ENCODE measurements around the gene HMGCL.
"Not testable (repeated sequence)": the region's sequence is repeated elsewhere in the genome, so short reads cannot be mapped to it uniquely, and the experiment has no call there.

The HMGCL gene

DNA sequence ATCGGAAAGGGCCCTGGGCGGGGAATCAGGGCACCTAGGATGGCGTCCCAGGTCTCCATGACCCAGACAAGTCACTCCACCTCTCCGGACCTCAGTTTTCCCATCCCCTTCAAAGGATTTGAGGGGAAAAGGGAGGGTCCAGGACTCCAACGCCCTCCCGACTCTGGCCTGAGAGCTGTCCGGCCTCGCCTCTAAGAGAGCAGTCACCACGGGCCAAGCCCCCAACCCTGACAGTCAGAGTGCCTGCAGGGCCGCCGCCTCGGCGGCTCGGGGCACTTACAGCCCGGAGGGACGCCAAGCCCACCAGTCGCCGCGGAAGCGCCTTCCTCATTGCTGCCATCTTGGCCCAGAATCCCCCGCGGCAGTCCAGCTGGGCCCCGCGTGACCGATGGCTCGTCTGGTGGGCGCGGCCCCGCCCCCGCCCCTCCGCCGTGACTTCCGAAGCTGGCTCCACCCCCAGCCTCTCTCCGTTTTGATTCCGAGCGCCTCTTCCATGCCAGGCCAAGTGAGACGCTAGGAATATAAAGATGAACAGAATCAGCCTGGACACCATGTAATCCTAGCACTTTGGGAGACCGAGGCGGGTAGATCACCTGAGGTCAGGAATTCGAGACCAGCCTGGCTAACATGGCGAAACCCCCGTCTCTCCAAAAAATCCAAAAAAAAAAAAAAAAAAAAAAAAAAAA, at the start of gene HMGCL:
Gene HMGCL (minus strand): TSS at position 354 of the 686 bp plus-strand sequence. CDS start 14 bp downstream, at position 340.
- FAIRE-seq: peak; percentile 40

DNA sequence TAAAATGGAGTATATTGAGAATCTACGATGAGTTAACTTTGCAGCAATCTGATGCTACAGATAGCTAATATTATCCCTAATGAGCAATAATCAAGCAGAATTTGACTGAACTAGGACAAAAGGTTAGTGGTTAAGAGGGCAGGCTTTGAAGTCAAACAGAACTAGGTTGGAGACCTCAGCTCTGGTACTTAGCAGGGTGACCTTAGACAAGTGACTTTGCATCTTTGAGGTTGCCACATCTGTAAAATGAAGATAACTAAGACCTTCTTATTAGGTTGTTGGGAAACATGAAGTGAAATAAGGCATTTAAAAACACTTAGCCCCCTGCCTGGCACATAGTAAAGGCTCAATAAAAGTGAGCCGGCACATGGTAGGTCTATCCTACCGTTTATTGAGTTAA, 47.2 kb upstream of the HMGCL start:
- FAIRE-seq: no peak

DNA sequence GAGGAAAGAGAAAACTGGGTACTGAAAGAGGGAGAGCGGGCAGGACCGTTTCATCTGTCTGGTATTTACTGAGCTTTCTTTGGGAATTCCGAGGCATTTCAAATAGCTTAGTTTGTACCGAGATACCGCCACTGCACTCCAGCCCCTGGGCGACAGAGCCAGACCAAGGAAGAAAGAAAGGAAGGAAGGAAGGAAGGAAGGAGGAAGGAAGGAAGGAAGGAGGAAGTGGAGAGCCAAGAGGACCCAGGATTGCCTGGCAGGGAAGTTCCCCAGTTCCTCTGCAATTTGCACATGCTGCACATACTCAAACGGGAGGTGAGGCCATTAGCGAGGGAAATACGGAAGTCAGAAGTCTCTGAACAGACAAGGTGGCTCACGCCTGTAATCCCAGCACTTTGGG, 43.8 kb upstream of the HMGCL start:
- no peak for FAIRE-seq

DNA sequence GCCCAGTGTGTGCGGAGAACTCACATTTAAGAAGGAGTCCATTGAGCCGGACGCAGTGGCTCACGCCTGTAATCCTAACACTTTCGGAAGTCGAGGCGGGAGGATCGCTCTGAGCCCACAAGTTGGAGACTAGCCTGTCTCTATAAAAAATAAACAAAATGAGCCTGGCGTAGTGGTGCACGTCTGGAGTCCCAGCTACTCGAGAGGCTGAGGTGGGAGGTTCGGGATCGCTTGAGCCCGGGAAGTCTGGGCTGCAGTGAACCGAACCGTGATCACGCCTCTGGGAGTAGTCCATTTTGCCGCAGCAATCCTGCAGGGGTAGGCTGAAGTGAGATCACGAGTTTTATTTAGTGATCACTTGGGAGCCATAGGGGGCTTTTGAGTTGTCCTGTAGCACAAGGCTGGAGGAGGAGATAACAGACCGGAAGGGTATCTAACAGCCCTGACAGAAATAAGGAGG, 43.4 kb upstream of the HMGCL start:
- no peak for FAIRE-seq

DNA sequence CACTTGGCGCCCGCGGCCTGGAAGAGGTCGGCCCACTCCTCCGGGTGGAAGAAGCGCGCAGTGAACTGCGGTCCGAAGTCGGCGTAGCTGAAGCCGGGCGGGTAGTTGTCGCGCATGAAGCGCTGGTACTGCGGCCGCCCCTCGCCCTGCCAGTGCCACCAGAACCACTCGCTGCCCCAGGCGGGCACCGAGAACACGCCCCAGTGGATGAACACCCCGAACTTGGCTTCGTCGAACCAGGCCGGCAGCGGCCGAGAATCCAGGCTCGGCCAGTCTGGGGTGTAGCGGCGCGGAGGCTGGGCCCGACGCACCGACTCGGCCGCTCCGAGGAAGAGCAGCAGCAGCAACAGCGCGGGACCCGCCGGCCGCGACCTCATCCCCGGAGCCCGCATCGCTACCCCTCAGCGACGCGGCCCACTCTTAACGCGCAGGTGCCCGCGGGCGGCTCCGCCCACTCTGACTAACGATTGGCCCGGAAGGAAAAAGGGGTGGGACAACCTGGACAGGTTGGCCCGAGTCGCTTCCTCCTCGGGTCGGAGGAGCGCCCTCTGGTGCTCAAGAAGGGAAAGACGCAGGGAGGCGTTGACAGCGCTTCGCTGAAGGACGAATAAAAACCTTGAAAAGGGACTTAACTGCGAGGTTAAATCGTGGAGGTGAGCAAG, 42.8 kb upstream of the HMGCL start, which contains the start of gene FUCA1:
Gene FUCA1 (minus strand): TSS at position 396 of the 662 bp plus-strand sequence. CDS start 4 bp downstream, at position 392.
- FAIRE-seq: peak; percentile 65

DNA sequence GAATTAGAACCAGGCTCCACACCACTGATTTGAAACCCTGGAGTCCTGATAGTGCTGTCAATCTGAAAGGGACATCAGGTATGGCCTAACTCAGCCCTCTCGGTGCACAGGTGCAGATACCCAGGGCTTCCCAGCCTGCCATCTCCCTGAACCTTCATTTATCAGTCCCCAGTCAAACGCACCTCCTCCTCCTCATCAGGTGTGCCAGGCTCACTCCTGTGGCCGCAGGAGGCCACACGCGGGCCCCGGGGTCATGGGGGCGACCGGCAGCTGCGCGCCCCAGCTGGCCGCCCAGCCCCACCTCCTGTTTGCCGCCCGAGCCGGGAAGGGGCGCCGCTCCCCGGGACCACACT, 42.3 kb upstream of the HMGCL start:
- FAIRE-seq: no peak

DNA sequence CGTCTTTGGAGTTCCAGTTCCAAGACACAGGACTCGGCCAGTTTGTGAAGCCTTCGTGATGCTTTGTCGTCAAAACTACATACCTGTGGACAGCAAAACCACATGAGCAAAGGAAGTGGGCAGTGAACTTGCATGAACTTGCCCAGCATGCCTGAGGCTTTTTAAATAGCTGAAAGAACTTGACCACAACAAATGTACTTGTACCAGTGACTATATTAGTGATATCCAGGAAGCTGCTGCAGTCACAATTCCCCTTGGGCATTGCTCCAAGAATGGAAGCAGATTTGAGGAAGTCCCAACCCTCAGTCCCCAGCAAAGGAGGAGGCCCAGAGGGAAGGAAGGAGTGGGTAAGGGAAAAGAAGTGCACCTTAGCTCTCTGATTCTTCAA, 40.3 kb upstream of the HMGCL start:
- FAIRE-seq: no peak

DNA sequence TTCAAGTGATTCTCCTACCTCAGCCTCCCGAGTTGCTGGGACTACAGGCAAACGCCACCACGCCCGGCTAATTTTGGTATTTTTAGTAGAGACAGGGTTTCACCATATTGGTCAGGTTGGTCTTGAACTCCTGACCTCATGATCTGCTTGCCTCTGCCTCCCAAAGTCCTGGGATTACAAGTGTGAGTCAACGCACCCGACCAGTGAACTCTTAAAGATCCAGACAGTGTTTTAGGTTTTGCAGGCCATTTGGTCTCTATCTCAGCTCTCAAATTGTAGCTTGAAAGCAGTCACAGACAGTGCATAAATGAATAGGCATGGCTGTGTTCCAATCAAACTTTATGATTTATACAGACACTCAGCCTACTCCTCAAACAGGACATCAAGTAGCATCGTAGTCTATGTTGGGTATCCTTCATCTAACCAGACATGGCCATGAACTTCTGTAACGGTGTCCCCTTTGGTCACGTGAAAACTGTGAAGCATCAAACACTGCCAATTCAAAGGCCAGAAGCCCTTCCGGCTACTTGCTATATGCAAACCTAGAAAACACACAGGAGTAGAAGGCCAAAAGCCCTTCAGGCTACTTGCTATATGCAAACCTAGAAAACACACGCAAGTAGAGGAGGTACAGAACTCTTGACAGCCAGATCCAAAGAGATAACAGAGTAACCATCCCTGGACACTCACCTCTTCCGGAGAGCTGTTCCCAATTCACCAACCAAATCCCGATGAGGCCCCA, 39.7 kb upstream of the HMGCL start:
- FAIRE-seq: no peak

DNA sequence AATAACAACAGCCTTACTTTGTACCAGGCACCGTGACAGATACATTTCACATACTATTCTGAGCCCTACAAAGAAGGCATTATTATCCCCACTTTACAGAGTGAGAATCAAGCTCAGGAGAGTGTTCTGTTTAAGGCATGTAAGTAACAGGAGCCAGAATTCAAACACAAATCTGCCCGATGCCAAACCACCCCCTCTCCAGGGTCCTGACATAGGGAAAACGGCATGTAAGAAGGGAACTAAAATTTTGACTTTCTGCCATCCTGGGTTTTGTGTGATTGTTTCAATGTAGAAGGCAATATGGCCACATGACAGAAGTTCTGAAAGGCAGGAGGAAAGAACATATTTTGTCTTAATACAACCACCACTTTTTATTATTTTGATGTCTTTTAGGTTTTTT, 37.4 kb upstream of the HMGCL start:
- FAIRE-seq: no peak

DNA sequence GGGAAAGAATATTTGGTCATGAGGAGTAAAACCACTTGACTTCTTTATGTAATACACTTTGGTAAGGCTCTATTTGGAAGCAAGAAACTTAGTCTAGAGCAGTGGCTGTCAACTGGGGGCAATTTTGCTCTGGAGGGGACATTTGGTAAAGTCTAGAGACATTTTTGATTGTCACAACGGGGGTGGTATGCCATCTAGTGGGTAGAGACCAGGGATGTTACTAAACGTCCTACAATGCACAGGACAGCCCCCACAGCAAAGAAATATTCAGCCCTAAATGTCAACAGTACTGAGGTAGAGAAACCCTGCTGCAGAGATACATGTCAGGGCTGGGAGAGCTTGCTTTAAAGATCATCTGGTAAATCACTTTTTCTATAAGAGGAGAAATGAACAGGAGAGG, 29.3 kb upstream of the HMGCL start:
- FAIRE-seq: no peak

DNA sequence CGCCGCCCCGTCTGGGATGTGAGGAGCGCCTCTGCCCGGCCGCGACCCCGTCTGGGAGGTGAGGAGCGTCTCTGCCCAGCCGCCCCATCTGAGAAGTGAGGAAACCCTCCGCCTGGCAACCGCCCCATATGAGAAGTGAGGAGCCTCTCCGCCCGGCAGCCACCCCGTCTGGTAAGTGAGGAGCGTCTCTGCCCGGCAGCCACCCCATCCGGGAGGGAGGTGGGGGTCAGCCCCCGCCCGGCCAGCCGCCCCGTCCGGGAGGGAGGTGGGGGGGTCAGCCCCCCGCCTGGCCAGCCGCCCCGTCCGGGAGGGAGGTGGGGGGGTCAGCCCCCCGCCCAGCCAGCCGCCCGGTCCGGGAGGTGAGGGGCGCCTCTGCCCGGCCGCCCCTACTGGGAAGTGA, 27.9 kb upstream of the HMGCL start:
- not testable (repeated sequence) for FAIRE-seq

DNA sequence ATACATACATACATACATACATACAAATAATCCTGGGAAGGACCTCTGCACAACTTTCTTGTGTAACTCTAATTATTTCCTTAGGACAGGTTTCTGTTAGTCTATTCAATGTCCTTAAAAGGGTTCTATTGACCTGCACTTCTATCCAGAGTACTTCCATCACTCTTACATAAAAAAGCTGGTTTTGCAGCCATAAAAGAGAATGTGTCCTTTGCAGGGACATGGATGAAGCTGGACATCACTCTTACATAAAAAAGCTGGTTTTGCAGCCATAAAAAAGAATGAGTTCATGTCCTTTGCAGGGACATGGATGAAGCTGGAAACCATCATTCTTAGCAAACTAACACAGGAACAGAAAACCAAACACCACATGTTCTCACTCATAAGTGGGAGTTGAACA, 26.2 kb upstream of the HMGCL start:
- not testable (repeated sequence) for FAIRE-seq

DNA sequence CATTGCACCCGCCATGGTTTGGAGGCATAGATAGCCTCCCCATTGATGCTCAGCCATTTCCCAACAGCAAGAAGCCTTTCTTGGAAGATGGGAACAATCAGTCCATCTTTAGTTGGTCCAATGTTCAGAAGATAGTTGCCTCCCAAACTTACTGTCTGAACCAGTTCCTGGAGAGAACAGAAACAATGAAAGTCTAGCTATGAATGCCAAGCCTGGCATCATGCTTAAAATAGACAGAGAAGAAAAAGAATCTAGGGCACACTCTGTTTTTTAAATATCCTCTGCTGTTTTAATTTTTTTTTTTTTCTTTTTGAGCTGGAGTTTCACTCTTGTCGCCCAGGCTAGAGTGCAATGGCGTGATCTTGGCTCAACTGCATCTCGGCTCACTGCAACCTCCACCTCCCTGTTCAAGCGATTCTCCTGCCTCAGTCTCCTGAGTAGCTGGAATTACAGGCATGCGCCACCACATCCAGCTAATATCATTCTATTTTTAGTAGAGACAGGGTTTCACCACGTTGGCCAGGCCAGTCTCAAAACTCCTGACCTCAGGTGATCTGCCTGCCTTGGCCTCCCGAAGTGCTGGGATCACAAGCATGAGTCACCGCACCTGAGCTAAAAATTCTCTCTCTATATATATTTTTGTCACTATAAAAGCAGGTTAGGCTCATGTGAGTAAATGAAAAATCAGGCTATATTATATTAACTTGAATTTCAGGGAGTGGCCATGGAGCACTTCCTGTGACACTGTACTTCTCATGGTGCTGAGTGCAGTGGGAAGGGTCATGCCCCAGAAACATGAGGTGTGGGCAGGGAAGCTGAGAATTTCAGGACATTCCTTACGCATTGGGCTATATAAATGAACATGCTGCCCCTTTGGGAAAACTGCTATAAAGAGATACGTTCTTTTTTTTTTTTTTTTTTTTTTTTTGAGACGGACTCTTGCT, 23.7 kb upstream of the HMGCL start:
- no peak for FAIRE-seq

DNA sequence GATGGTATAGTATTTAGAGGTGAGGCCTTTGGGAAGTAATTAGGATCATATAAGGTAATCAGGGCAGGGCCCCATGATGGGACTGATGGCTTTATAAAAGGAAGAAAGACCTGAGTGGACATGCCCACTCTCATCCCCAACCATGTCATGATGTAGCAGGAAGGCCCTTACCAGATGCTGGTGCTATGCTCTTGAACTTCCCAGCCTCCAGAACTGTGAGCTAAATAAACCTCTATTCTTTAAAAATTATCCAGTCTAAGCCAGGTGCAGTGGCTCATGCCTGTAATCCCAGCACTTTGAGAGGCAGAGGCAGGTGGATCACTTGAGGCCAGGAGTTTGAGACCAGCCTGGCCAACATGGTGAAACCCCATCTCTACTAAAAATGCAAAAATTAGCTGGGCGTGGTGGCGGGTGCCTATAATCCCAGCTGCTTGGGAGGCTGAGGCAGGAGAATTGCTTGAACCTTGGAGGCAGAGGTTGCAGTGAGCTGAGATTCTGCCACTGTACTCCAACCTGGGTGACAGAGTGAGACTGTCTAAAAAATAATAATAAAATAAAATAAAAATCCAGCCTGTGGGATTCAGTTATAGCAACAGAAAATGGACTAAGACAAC, 22.4 kb upstream of the HMGCL start:
- not testable (repeated sequence) for FAIRE-seq

DNA sequence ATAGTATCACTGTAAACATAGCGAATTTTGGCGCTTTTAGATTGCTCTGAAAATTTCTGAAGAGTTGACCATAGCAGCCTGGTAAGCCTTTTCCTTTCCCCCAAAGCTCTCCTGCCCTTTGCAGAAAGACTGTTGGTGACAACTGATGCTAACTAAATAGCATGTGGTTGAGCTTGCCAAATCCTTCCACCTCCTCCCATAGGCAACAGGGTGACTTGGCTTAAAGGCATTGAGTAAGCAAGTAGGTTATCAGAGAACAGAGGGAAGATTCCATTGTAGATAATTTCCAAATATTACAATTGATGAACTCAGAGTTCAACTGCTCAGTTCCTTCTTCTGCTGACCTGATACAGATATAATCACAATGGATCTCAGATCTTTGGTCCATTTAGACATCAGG, 19.9 kb upstream of the HMGCL start:
- no peak for FAIRE-seq

DNA sequence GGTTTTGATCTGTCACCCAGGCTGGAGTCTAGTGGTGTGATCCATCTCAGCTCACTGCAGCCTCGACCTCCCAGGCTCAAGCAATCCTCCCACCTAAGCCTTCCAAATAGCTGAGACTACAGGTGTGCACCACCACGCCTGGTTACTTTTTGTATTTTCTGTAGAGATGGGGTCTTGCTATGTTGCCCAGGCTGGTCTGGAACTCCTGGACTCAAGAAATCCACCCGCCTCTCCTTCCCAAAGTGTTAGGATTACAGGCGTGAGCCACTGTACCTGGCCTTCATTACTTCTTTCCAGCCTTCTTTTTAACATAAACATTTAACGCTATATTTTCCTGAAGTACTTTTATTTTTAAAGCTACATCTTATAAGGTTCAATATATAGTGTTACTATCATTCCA, 18.4 kb upstream of the HMGCL start:
- no peak for FAIRE-seq

DNA sequence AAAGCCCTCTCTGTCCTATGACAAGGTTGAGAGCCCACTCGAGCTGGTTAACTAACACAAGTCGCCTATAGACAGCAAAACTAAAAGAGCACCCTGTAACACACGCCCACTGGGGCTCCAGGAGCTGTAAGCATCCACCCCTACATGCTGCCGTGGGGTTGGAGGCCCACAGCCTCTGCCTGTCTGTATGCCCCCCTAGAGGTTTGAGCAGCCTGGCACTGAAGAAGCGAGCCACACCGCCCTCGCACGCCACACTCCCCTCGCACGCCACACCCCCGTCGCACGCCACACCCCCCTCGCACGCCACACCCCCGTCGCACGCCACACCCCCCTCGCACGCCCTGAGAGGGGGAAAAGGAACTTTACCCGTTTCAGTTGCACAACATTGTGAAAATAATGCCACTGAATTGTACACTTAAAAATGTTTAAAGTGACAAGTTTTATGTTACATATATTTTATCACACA, 13.2 kb upstream of the HMGCL start:
- no peak for FAIRE-seq

DNA sequence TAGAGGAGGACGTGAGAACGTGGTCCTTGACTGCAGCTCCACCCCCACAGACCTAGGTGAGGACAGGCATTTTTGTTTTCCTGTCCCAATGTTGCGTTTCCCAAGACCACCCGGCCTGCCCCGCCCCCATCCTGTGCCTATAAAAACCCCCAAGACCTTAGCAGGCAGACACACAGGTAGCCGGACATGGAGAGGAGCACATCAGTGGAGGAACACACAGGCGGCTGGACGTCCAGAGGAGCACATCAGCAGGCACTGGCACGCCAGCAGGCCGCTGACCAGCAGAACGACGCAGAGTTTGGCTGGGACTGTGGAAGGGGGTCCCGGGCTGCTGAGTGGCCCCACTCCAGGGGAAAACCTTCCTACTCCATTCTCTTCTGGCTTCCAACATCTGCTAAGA, 12.7 kb upstream of the HMGCL start:
- no peak for FAIRE-seq

DNA sequence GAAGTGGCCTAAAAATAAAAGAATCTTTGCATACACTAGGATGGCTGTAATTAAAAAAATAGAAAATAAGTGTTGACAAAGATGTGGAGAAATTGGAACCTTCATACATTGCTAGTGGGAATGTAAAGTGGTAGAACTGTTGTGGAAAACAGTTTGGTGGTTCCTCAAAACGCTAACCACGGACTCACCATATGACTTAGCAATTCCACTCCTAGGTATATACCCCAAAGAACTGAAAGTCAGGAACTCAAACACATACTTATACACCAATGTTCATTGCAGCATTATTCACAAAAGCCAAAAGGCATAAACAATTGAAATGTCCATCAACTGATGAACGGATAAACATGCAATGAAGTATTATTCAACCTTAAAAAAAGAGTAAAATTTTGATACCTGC, 10.8 kb upstream of the HMGCL start:
- no peak for FAIRE-seq

DNA sequence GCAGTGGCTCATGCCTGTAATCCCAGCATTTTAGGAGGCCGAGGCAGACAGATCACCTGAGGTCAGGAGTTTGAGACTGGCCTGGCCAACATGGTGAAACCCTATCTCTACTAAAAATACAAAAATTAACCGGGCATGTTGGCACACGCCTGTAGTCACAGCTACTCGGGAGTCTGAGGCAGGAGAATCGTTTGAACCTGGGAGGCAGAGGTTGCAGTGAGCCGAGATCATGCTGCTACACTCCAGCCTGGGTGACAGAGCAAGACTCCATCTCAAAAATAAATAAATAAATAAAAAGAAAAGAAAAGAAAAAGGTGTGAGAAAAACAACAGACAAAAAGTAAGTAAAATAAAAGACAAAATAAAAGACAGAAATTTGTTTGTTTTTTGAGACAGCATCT, 8.9 kb upstream of the HMGCL start:
- not testable (repeated sequence) for FAIRE-seq

DNA sequence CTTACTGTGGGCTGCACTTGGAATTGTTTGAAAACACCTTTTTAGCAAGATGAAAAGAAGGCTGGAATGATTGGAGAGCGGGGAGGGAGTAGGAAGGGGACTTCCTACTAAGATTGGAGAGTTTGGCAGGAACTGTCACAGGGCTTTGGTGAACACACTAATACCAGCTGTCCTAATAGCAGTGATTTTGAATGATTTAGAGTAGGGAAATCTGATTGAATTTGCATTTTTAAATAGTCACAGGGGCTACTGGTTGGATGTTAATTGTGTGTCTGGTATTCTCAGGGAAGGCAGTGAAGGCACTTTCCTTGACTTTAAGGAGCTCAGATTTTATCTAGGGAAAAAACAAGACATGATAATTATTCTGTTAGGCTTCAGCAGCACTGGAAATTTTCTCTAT, 2.5 kb upstream of the HMGCL start:
- FAIRE-seq: no peak

DNA sequence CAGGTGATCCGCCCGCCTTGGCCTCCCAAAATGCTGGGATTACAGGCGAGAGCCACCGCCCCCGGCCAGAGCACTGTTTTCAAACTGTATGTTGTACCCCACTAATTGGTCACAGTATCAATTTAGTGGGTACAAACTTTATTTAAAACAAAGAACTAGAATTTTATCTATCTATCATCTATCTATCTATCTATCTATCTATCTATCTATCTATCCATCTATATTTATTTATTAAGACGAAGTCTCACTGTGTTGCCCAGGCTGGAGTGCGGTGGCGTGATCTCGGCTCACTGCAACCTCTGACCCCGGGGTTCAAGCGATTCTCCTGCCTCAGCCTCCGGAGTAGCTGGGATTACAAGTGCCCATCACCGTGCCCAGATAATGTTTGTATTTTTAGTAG, 1.4 kb upstream of the HMGCL start:
- not testable (repeated sequence) for FAIRE-seq
